GM19328 (cell line): Measurements from ENCODE around the gene ABCC6.

Experiments used
- ATAC-seq: cut with Tn5 transposase; IDR thresholded peaks from one replicate; pipeline ENCODE4 v1.9.1; 2021; ENCODE audit warnings: mild to moderate bottlenecking, moderate library complexity; ENCODE audit not compliant: unreplicated experiment

The ABCC6 gene

GRCh38 chr16:16143931-16144330 is 79.4 kb downstream of the ABCC6 start:
- no peak for ATAC-seq

- no peak for ATAC-seq
Measured at GRCh38 chr16:16143038-16143763, 80.1 kb downstream of the ABCC6 start.

GRCh38 chr16:16141784-16142396 is 81.4 kb downstream of the ABCC6 start:
- ATAC-seq = no peak

DNA sequence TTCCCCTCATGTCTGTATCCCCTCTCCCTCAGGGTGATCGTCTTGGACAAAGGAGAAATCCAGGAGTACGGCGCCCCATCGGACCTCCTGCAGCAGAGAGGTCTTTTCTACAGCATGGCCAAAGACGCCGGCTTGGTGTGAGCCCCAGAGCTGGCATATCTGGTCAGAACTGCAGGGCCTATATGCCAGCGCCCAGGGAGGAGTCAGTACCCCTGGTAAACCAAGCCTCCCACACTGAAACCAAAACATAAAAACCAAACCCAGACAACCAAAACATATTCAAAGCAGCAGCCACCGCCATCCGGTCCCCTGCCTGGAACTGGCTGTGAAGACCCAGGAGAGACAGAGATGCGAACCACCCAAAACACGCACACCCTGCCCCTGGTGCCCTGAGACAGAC is 82.2 kb downstream of the ABCC6 start:
- ATAC-seq = no peak

- ATAC-seq = no peak
Measured at GRCh38 chr16:16140537-16140936, 82.8 kb downstream of the ABCC6 start.

DNA sequence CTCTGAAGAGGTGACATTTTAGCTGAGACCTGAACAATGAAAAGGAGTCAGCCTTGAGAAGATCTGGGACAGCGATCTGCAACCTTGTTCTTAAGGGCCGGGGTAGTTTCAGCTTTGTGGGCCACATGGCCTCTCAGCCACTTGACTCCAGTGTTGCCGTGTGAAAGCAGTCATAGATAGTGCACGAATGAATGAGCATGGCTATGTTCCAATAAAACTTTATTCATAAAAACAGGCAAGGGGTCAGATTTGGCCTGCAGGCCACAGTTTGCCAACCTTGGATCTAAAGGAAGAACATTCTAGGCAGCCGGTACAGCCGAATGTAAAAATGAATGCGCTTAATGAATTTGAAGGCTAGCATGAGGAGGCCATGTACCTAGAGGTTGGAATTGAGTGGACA is 83.5 kb downstream of the ABCC6 start:
- no peak for ATAC-seq

DNA sequence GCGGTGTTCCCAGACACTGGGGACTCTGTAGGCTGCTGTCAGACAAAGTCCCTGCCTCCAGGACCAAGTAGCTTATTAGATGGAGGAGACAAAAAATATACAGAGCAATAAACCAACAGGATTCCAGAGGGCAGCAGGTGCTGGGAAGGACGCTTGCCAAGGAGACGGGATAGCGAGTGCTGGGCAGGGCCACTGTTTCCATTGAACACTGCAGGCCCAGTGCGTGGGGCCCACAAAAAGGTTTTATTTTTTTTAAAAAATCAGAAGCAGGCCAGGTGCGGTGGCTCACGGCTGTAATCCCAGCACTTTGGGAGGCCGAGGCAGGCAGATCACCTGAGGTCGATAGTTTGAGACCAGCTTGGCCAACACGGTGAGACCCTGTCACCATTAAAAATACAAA is 84.2 kb downstream of the ABCC6 start:
- no peak for ATAC-seq

GRCh38 chr16:16138034-16138635 is 85.2 kb downstream of the ABCC6 start:
- ATAC-seq = no peak

DNA sequence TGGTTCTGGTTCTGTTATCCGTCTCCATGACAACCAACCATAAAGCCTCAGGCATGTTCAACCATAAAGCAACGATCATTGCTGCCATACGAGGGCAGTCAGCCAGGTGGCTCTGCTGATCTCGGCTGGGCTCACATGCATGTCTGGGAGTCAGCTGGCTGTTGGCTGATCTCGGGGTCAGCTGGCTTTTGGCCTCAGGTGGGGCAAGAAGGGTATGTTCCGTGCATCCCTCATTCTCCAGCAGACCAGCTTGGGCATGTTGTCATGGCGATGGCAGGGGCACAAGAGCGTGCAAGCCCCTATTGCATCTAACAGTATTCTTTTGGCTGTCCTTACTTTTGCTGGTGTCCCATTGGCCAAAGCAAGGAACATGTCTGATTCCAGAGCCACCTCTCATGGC is 86.2 kb downstream of the ABCC6 start:
- no peak for ATAC-seq

GRCh38 chr16:16136588-16136987 is 86.7 kb downstream of the ABCC6 start:
- ATAC-seq = no peak

GRCh38 chr16:16133943-16134604 is 89.2 kb downstream of the ABCC6 start:
- no peak for ATAC-seq

DNA sequence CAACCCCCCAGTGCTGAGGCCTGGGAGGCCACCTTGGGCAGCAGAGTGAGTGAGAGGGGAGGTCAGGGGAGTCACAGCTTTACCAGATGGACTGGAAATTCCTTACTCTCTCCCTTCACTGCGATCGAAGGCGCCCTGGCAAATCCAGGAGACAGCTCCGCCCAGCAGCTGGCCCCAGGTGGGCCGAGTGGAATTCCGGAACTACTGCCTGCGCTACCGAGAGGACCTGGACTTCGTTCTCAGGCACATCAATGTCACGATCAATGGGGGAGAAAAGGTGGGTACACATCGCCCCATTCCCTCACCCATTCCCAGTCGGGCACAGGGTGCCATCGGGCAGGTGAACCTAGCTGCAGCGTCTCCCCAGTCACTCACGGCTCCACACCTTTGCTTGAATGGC is 91.6 kb downstream of the ABCC6 start:
- no peak for ATAC-seq

GRCh38 chr16:16131204-16131603 is 92.1 kb downstream of the ABCC6 start:
- ATAC-seq = no peak

GRCh38 chr16:16127469-16128116 is 95.7 kb downstream of the ABCC6 start:
- ATAC-seq = no peak

DNA sequence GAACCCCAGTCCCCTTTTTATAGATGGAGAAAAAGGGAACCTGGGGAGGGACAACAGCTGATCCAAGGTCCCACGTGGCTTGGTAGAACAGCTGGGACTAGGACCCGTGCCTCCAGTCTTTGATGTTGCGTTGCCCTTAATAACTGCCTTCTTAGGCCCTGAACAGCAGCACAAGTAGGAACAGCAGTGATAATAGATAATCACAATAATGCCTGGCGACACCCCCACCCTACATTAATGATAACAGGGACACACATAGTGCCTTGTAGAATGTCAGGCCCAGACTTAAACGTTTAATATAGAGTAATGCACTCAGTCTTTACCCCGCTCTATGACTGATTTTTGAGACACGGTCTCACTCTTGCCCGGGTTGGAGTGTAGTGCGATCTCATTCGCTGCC is 96.4 kb downstream of the ABCC6 start:
- ATAC-seq = no peak

- ATAC-seq = no peak
Measured at GRCh38 chr16:16124974-16125373, 98.3 kb downstream of the ABCC6 start.

- no peak for ATAC-seq
Measured at GRCh38 chr16:16124438-16124837, 98.9 kb downstream of the ABCC6 start.

DNA sequence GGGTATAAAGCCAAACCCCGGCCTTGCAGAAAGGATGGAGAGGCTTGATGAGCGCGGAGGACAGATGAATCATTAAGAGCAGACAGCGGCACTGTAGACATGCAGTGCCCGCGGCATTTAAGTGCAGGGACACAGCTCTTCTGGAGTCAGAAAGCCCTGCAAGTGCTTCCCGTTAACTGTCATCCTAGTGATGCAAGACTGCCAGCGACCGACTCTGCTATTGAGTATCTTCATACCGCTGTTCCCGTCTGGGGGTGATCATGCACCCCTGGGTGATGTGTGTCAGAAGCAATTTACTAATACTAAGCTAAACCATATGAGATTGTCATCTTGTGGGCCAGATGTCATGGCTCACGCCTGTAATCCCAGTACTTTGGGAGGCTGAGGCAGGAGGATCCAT is 101.0 kb downstream of the ABCC6 start:
- ATAC-seq = no peak

- ATAC-seq = no peak
Measured at GRCh38 chr16:16121185-16121727, 102.0 kb downstream of the ABCC6 start.

DNA sequence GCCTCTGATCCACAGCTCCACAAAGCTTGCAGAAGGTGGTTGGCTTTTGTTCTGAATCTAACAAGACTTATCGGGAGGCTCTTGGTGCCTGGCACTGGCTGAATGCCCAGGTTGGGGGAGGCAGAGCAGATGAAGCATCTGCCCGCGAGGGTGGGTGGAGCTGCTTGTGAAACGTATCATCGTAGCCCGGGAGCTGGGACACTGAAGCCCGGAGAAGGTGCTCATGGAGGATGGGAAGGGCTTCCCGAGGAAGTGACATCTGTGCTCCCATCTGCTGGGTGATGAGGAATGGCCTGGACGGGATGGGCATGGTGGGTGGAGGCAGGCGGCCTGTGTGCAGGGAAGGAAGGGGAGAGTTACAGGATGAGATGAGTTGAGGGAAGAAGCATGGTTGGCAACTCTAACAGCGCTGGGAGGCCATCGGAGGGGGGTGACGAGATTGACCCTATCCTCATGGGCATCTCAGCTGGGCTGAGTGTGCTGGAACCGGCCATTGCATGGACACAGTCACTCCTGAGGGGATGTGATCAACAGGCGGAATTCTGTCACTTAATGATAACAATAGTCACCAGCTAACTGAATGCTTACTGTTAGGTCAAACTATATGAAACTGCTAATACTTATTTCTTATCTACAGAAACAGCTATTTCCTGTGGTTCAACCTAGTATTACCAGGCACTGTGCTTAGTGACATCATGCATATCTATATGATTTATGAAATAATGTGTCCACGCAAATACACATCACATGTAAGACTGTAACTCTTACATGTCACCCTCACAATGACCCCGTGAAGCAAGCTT is 102.7 kb downstream of the ABCC6 start:
- ATAC-seq = no peak
